Subcutaneous adipose tissue (tissue), 4 donors: ENCODE results near the gene NR1D1. TPM values are rescaled to one million over a fixed set of nuclear protein-coding genes. Genes with fewer than 3 reads are reported as not detected.

Source experiments
- CTCF ChIP-seq: fragments of 450-650 bp; IDR thresholded peaks from one replicate; pipeline ENCODE4 v1.5.1; 2016; ENCODE audit warnings: low read depth, mild to moderate bottlenecking, control low read depth, antibody characterized with exemption, moderate library complexity
- total RNA-seq, 4 donors: library from RNA; depleted of rRNA; stranded (reverse); fragments of >200 nt; gene quantifications; one replicate each; pipeline ENCODE4 v1.1.0, GENCODE V29; 2016

NR1D1 gene
- total RNA-seq, 4 donors from 2014 or later, result 4.2 to 16.0 (median 12.7) TPM

- TF ChIP-seq CTCF, result no peak
Observed at GRCh38 chr17:40129498-40129897, 29.1 kb upstream of the NR1D1 start.

GRCh38 chr17:40124279-40125141 is 24.1 kb upstream of the NR1D1 start:
- TF ChIP-seq CTCF, result no peak

DNA sequence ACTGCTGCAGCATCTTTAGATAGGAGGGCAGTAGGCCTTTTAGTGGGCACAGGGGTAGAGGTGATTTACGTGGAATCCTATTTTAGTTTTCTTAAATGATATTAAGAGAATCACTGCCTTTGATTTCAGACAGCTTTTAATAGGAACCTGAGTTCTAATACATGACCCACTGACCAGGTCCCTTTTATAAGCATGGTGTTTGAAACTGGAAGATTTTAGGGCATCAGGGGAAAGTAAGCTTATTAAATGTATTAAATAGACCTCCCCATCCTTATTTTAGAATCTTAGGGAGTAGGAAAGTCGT is 23.4 kb upstream of the NR1D1 start:
- no peak for TF ChIP-seq CTCF

DNA sequence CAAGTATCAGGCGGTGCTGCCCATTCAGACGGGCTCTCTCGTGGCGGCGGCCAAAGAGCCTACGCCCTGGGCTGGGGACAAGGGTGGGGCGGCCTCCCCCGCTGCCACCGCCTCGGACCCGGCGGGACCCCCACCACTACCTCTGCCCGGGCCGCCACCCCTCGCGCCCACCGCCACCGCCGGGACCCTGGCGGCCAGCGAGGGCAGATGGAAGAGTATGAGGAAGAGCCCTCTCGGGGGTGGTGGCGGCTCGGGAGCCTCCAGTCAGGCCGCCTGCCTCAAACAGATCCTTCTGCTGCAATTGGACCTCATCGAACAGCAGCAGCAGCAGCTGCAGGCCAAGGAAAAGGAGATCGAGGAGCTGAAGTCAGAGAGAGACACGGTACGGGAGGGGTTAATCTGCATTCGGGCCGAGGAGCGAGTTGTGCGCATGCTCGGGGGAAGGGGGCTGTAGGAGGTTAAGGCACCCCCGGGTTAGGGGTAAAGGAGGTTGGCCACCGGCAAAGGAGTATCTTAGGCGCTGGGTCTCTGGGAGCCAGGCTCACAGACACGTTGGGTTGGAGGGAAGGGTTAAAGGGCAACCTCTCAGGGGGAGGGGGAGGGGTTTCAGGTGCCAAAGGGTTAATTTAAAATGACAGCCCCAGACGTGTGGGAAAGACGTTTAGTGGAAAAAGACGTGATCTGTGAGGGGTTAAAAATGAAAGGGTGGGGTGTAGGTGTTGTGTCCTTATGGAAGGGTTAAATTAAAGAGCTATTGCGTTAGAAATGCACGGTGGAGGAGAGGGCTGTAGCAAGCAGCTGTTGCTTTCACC is 22.8 kb upstream of the NR1D1 start:
- no peak for TF ChIP-seq CTCF

GRCh38 chr17:40122136-40122998 is 22.0 kb upstream of the NR1D1 start:
- TF ChIP-seq CTCF, result no peak

DNA sequence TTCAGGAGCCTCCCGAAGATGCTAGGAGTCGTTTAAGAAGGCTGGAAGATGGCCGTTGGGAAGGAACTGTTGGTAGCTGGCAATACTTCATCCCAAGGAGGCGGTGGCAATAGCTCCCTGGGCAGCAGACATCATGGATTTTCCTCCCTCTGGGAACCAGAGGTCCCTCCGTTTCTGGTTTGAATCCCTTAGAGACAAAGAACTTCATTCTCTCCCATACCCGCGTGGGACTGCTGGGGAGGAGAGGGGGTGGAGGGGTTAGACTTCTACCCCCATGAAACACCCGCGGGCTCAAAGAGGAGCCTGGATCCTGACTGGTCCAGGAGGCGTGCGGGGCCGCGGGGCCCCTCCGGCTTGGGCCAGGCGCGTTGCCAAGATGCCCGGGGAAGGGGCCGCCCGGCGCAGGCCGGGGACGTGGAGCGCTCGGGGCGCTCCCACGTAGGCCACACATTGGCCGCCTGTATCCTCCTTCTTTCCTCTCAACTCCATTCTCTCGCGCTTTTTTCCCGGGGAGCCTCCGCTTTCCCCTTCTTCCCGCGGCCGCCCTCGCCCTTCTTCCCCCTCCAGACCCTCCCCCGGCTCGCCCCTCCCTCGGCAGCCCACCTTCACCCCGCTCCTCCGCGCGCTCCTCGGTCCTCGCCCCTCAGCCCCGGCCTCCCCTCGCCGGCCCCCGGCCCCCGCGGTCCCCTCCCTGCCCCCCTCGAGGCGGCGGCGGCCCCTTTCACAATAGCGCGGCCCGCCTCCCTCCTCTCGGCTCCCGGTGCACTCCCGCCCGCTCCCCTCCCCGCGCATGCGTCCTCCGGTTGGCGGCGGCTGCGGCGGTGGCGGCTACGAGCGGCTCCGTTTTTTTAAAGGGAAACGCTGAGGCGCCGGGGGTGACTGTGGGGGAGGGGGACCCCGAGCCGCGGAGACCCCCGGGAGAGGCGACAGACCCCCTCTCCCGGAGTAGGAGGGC is 21.1 kb upstream of the NR1D1 start, which contains the start of gene MSL1:
Gene MSL1, plus strand, starts transcription at position 791 of the 955 bp plus-strand sequence. CDS start 642 bp downstream, outside the sequence.
- no peak for TF ChIP-seq CTCF
